IPS DF 6.9 (cell line): ENCODE results near the gene ZC3H12A.
"Not testable (repeated sequence)": the region's sequence is repeated elsewhere in the genome, so short reads cannot be mapped to it uniquely, and the experiment has no call there.

Experiments used
- DNase-seq: peaks from one replicate; pipeline ENCODE4 v3.0.0-alpha.2; 2013; ENCODE audit warnings: low read depth, low spot score
- H3K27ac ChIP-seq: one replicate; pipeline ENCODE4 v1.5.1; 2013; ENCODE audit warnings: low read length, control low read depth
- H3K27me3 ChIP-seq: 2 replicates; pipeline ENCODE4 v1.6.1; 2013; ENCODE audit warnings: mild to moderate bottlenecking, low read length; ENCODE audit not compliant: control insufficient read depth, insufficient read depth
- H3K36me3 ChIP-seq: 2 replicates; pipeline ENCODE4 v1.6.1; 2013; ENCODE audit warnings: low read length; ENCODE audit not compliant: control insufficient read depth, insufficient read depth
- H3K4me1 ChIP-seq: 2 replicates; pipeline ENCODE4 v1.6.1; 2013; ENCODE audit warnings: low read length; ENCODE audit not compliant: control insufficient read depth, insufficient read depth
- H3K4me3 ChIP-seq: 2 replicates; pipeline ENCODE4 v1.5.1; 2013; ENCODE audit warnings: mild to moderate bottlenecking, low read length
- H3K9me3 ChIP-seq: 2 replicates; pipeline ENCODE4 v1.6.1; 2013; ENCODE audit warnings: low read length, inconsistent platforms; ENCODE audit not compliant: control insufficient read depth, insufficient read depth
- WGBS: extraction: QIAGEN DNeasy Blood & Tissue Kit; methylation state at CpG from one replicate; pipeline ENCODE4 v1.1.7; 2013; ENCODE audit warnings: mixed read lengths, missing lambda C conversion rate; ENCODE audit not compliant: insufficient read length, insufficient coverage; 5-methylcytosine and 5-hydroxymethylcytosine counted together

ZC3H12A gene

GRCh38 chr1:37502104-37502503 lies 27.7 kb downstream of the ZC3H12A start:
- Histone ChIP-seq H3K9me3 (no peaks in the 10 kb centered on the region), H3K27ac (no peak overlapping the region), H3K4me1 (no peaks in the 10 kb centered on the region), H3K36me3 (no peaks in the 10 kb centered on the region; the same call in 1 of the 2 replicates), H3K27me3 (no peaks in the 10 kb centered on the region), H3K4me3 (no peak overlapping the region)
- no peak for DNase-seq

DNA sequence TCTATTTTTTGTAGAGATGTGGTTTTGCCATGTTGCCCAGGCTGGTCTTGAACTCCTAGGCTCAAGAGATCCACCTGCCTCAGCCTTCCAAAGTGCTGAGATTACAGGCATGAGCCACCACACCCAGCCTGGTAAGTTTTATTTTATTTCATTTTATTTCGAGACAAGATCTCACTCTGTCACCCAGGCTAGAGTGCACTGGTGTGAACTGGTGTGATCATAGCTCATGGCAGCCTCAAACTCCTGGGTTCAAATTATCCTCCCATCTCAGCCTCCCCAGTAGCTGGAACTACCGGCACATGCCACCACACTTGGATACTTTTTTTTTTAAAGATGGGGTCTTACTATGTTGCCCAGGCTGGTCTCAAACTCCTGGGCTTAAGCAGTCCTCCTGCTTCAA lies 28.4 kb downstream of the ZC3H12A start:
- not testable (repeated sequence) for DNase-seq, H3K36me3 ChIP-seq, H3K27me3 ChIP-seq, H3K4me1 ChIP-seq, H3K9me3 ChIP-seq, H3K27ac ChIP-seq, H3K4me3 ChIP-seq
- WGBS, result no CpG with 5 or more reads among the region's 2 CpGs

DNA sequence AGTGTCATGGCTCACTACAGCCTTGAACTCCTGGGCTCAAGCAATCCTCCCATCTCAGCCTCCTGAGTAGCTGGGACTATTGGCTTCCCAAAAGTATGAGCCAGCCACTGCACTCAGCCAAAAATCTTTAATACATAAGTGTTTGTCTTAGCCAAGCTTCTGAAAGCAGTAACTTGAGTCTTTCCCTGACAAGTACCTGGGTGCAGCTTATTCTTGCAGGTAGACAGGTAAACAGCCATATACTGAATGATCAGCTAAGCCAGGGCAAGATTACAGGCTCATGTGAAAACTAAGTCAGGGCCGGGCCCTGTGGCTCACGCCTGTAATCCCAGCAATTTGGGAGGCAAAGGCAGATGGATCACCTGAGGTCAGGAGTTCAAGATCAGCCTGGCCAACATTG lies 32.4 kb downstream of the ZC3H12A start:
- Histone ChIP-seq H3K27me3 (no peaks in the 10 kb centered on the region), H3K9me3 (no peaks in the 10 kb centered on the region), H3K4me1 (no peaks in the 10 kb centered on the region), H3K4me3 (no peak overlapping the region), H3K27ac (no peak overlapping the region), H3K36me3 (peaks cover 3% of the 10 kb centered on the region; the same call in 1 of the 2 replicates)
- no peak for DNase-seq
- WGBS, result no CpG with 5 or more reads among the region's 2 CpGs

GRCh38 chr1:37509181-37509580 lies 34.8 kb downstream of the ZC3H12A start:
- no peak for DNase-seq
- Histone ChIP-seq H3K27ac (no peak overlapping the region), H3K4me3 (no peak overlapping the region), H3K4me1 (no peaks in the 10 kb centered on the region), H3K36me3 (peaks cover 3% of the 10 kb centered on the region; the same call in 1 of the 2 replicates), H3K9me3 (no peaks in the 10 kb centered on the region), H3K27me3 (no peaks in the 10 kb centered on the region)
- no CpG with 5 or more reads among the region's 4 CpGs for WGBS

DNA sequence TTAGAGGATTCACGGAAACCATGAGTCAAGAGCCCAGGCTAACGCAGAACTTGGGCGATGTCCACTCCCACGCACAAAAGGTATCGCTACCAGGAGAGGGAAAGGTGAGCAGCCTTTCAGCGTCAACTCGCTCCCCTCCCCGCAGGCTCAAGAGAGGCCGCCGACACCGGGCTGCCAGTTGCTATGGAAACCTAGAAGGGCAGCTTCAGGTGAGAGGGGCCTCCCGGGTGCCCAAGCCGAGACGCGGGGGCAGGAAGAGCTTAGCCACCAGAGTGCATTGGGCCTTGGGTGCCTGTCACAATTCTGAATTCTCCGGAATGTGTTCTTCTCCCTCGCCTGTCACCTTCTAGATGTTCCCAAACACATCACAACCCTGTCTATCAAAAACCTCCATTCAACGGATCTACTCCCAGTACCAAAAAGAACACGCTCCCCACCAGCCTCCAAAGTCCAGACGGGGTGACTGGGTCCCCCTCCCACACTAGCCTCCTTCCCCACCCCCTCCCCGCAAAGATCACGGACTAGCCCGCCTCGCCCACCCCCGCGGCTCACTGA lies 39.5 kb downstream of the ZC3H12A start:
- no peak for DNase-seq
- H3K4me1 ChIP-seq, result no peaks in the 10 kb centered on the region; the same call in 1 of the 2 replicates
- peaks cover under 1% of the 10 kb centered on the region; the same call in 1 of the 2 replicates for H3K36me3 ChIP-seq
- H3K27me3 ChIP-seq, result no peaks in the 10 kb centered on the region
- H3K9me3 ChIP-seq, result no peaks in the 10 kb centered on the region
- WGBS, result no CpG with 5 or more reads among the region's 26 CpGs
- no peak overlapping the region for H3K27ac ChIP-seq
- H3K4me3 ChIP-seq, result peak overlapping the region; percentile 85

DNA sequence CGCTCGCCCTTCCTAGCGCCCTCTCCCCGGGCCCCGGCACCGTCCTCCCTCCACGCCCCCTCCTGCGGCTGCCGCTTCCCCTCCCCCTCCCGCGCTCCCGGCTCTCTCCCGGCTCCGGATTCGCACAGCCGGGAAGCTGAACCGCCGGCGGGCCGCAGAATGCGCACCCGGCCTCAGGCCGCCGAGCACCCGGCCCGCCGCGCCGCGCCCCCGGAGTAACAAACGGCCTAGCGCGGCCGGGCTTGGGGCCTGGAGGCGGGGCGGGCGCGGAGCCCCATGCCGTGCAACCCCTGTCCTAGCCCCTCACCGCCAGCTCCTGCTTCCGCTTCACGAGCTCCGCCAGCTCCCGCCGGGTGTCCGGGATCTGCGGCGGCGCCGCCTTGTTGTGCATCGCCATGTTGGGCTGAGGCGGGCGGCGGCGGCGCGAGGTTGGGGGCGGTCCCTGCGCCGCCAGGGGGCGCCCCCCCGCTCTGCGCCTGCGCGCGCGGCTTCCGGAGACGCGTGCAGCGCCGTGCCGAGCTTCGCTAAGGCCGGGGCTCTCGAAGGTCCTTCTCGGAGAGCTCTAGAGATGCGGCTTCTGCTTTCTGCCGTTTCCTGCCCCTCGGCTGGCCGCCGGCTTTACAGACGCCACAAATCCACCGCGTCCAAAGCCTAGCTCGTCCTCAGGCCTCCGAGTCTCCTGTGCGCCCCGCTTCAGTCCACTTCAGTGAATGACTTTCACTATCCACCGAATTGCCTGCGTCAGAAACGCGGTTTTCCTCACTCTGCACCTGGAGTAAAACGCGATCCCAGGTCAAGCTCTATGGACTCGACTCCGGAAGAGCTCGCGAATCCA lies 40.2 kb downstream of the ZC3H12A start, which contains the start of gene MEAF6:
Gene MEAF6, minus strand, starts transcription at position 417 of the 835 bp plus-strand sequence. Its CDS starts 20 bp downstream, at position 397.
- H3K27me3 ChIP-seq, result no peaks in the 10 kb centered on the region
- H3K36me3 ChIP-seq, result no peaks in the 10 kb centered on the region; the same call in 1 of the 2 replicates
- DNase-seq, result peak; percentile 61
- peak within 1 kb of the TSS; percentile 85 for H3K4me3 ChIP-seq
- H3K4me1 ChIP-seq, result peaks cover 1% of the 10 kb centered on the region
- H3K27ac ChIP-seq, result no peak within 1 kb of the TSS
- H3K9me3 ChIP-seq, result no peaks in the 10 kb centered on the region
- WGBS, result no CpG with 5 or more reads among the region's 100 CpGs

DNA sequence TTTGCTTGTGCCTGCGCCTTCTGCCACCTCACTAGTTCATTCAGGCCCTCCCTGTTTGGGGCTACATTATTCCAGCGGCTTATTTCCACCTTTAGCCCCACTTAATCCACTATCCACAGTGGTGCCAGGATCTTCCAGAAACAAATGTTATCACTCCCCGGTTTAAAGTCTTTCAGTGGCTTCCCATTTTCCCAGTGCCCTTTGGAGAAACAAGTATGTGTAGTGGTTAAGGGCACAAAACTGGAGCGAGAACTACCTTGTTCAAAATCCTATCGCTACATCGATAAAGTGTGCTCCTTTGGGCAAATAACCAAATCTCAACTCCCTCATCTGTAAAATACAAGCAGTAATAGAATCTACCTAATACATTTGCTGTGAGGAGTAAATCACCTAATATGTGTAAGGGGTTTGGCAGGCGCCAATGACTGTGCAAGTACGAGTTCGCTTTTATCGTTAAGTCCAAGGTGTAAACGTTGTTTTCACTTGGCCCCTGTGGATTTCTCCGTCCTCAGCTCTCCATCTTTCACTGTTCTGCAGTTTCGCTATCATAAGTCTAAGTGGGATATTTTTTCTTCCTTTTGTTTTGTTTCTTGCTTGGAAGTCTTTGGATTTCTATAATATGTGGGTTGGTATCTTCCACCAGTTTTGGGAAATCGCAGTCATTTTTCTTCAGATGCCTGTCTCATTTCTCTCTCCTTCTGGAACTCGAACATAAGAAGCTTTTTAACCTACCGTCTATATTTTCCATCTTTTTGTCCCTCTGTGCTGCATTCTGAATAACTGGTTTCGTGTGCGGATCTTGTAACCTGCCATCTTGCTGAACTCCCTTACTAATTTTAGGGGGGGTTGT lies 41.0 kb downstream of the ZC3H12A start:
- Histone ChIP-seq H3K27me3 (no peaks in the 10 kb centered on the region), H3K9me3 (no peaks in the 10 kb centered on the region)

DNA sequence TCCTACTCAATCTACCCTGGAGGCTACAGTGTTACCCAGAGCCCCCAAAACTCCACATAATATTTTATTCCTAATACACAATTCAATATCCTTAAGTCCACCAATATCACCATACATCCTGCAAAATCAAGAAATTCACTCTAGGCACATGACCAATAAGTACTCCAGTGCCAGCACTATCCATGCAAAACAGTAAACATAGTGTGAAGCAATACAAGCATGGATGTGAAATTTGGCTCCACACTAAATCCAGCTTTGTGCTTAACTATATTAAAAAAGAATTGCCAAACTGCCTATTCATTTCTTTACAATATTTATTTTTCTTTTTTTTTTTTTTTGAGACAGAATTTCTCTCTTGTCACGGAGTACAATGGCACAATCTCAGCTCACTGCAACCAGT lies 43.2 kb downstream of the ZC3H12A start:
- DNase-seq, result no peak
- no peak overlapping the region for H3K4me3 ChIP-seq
- no peaks in the 10 kb centered on the region for H3K9me3 ChIP-seq
- H3K27me3 ChIP-seq, result no peaks in the 10 kb centered on the region
- WGBS, result no CpG with 5 or more reads among the region's 1 CpG
- no peak overlapping the region for H3K27ac ChIP-seq
- no peaks in the 10 kb centered on the region for H3K36me3 ChIP-seq
- H3K4me1 ChIP-seq, result peaks cover 1% of the 10 kb centered on the region

More for the DNA sequence above, 41.0 kb downstream of the ZC3H12A start:
- Histone ChIP-seq H3K27ac (no peak overlapping the region), H3K4me3 (peak overlapping the region; percentile 40; the same call in 1 of the 2 replicates), H3K4me1 (peaks cover 1% of the 10 kb centered on the region), H3K36me3 (no peaks in the 10 kb centered on the region; the same call in 1 of the 2 replicates)
- DNase-seq, result no peak
- WGBS, result no CpG with 5 or more reads among the region's 18 CpGs

DNA sequence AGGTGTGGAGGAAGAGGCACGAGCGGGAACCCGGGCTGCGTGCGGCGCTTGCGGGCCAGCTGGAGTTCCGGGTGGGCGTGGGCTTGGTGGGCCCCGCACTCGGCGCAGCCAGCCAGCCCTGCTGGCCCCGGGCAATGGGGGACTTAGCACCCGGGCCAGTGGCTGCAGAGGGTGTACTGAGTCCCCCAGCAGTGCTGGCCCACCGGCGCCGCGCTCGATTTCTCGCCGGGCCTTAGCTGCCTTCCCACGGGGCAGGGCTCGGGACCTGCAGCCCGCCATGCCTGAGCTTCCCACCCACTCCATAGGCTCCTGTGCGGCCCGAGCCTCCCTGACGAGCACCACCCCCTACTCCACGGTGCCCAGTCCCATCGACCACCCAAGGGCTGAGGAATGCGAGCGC lies 43.9 kb downstream of the ZC3H12A start:
- no CpG with 5 or more reads among the region's 31 CpGs for WGBS
- not testable (repeated sequence) for H3K4me1 ChIP-seq, H3K27me3 ChIP-seq, H3K4me3 ChIP-seq, DNase-seq, H3K27ac ChIP-seq, H3K9me3 ChIP-seq, H3K36me3 ChIP-seq

- not testable (repeated sequence) for DNase-seq, H3K9me3 ChIP-seq
- WGBS, result no CpG with 5 or more reads among the region's 15 CpGs
Measured at GRCh38 chr1:37518929-37519328, 44.5 kb downstream of the ZC3H12A start.

More at GRCh38 chr1:37518929-37519328, 44.5 kb downstream of the ZC3H12A start:
- not testable (repeated sequence) for H3K27ac ChIP-seq, H3K4me3 ChIP-seq, H3K4me1 ChIP-seq, H3K27me3 ChIP-seq, H3K36me3 ChIP-seq
